Measurements from ENCODE around the gene TMEM42.

The TMEM42 gene

DNA sequence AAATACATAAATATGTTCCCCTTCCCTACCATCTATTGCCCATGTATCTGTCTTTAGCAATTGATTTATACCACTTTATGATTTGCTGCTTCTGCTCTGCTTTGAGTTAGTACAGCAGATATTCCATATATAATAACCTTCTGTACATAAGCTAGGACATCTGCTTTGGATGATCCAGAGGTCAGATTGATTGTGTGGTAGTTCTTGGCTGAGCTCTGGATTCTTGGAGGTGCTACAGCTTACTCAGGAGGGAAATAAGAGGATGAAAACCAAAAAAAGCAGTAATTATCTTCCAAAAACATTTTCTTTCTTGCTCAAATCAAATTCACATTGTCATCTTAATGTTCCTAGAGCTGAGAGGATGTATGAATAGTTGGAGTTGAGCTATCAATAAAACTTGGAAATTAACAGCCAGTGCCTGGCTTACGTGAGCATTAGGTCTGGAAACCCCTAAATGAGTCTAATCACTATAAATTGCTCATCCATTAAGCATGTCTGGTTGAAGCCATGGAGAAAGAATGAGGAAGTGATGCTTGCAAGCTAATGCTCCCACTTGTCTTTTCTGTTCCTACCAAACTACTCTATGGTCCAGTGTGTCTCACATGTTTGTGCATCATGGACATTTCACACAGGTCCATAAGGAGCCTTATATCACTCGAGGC, 36.3 kb upstream of the TMEM42 start:
- DNase-seq (ENCODE audit: low read depth in 1 of 2, low spot score in 1 of 2): no peak
- no peak overlapping the region for H3K4me3 ChIP-seq (replicated peaks; ENCODE audit: insufficient read depth, low read length)
- TF ChIP-seq SPI1 (IDR thresholded peaks at IDR 0.05; ENCODE audit: borderline replicate concordance, low read depth): peak; percentile 67; the same call in 1 of the 2 replicates
- TF ChIP-seq, protein P1, sequence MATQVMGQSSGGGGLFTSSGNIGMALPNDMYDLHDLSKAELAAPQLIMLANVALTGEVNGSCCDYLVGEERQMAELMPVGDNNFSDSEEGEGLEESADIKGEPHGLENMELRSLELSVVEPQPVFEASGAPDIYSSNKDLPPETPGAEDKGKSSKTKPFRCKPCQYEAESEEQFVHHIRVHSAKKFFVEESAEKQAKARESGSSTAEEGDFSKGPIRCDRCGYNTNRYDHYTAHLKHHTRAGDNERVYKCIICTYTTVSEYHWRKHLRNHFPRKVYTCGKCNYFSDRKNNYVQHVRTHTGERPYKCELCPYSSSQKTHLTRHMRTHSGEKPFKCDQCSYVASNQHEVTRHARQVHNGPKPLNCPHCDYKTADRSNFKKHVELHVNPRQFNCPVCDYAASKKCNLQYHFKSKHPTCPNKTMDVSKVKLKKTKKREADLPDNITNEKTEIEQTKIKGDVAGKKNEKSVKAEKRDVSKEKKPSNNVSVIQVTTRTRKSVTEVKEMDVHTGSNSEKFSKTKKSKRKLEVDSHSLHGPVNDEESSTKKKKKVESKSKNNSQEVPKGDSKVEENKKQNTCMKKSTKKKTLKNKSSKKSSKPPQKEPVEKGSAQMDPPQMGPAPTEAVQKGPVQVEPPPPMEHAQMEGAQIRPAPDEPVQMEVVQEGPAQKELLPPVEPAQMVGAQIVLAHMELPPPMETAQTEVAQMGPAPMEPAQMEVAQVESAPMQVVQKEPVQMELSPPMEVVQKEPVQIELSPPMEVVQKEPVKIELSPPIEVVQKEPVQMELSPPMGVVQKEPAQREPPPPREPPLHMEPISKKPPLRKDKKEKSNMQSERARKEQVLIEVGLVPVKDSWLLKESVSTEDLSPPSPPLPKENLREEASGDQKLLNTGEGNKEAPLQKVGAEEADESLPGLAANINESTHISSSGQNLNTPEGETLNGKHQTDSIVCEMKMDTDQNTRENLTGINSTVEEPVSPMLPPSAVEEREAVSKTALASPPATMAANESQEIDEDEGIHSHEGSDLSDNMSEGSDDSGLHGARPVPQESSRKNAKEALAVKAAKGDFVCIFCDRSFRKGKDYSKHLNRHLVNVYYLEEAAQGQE (IDR thresholded peaks at IDR 0.05; ENCODE audit: insufficient replicate concordance, low read depth): no peak
- no peaks in the 10 kb centered on the region for H3K27me3 ChIP-seq (ENCODE audit: insufficient read depth, poor library complexity, severe bottlenecking)
- H3K27ac ChIP-seq (replicated peaks): no peak overlapping the region

DNA sequence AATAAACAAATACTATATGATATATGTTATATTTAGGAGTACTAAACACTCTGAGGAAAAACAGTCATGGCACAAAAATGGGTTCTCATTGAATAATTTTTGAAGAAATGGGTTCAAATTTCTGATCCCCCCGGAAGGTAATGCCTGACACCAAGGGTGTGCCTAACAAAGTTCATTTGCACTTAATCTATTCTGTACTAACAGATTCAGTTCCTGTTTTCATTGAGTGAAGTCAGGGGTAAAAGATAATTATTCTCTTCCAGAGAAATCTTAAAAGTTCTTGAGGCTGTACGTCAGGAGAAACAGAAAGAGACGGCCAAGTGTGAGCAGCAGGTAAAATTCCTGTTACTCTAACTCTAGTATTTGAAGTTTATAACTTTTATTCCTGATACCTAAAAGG, 34.5 kb upstream of the TMEM42 start:
- no peak overlapping the region for H3K27ac ChIP-seq (replicated peaks)
- H3K27me3 ChIP-seq (ENCODE audit: insufficient read depth, poor library complexity, severe bottlenecking): no peaks in the 10 kb centered on the region
- TF ChIP-seq, protein P1 (IDR thresholded peaks at IDR 0.05; ENCODE audit: insufficient replicate concordance, low read depth): no peak
- TF ChIP-seq GABPA (IDR thresholded peaks at IDR 0.05; ENCODE audit: low read depth): no peak
- TF ChIP-seq POLR2AphosphoS5 (IDR thresholded peaks at IDR 0.05; ENCODE audit: low read depth): no peak
- TF ChIP-seq, protein P2, sequence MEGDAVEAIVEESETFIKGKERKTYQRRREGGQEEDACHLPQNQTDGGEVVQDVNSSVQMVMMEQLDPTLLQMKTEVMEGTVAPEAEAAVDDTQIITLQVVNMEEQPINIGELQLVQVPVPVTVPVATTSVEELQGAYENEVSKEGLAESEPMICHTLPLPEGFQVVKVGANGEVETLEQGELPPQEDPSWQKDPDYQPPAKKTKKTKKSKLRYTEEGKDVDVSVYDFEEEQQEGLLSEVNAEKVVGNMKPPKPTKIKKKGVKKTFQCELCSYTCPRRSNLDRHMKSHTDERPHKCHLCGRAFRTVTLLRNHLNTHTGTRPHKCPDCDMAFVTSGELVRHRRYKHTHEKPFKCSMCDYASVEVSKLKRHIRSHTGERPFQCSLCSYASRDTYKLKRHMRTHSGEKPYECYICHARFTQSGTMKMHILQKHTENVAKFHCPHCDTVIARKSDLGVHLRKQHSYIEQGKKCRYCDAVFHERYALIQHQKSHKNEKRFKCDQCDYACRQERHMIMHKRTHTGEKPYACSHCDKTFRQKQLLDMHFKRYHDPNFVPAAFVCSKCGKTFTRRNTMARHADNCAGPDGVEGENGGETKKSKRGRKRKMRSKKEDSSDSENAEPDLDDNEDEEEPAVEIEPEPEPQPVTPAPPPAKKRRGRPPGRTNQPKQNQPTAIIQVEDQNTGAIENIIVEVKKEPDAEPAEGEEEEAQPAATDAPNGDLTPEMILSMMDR (IDR thresholded peaks at IDR 0.05; ENCODE audit: insufficient read depth, low read length): no peak
- no peak for TF ChIP-seq SPI1 (IDR thresholded peaks at IDR 0.05; ENCODE audit: borderline replicate concordance, low read depth)
- DNase-seq (ENCODE audit: low read depth in 1 of 2, low spot score in 1 of 2): no peak
- no peak overlapping the region for H3K4me3 ChIP-seq (replicated peaks; ENCODE audit: insufficient read depth, low read length)

DNA sequence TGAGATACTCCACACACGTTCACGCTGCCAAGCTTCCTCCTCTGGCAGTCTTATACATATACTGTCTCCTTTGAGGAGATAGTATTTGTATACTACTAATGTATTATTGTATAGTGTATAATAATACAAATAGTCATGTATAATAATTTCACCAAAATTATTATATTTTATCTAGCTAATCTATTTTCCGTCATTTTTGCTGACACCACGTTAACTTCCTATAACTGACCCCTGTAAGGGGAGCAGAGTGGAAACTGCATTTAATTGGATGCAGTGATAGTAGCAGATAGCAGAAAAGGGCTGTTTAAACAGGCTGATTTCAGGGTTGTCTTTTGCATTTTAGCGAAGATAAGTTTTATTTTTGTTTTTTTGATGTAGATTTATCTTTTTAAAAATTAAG, 30.5 kb upstream of the TMEM42 start:
- H3K27me3 ChIP-seq (ENCODE audit: insufficient read depth, poor library complexity, severe bottlenecking): no peaks in the 10 kb centered on the region

More for the DNA sequence above, 30.5 kb upstream of the TMEM42 start:
- no peak for DNase-seq (ENCODE audit: low read depth in 1 of 2, low spot score in 1 of 2)
- H3K27ac ChIP-seq (replicated peaks): no peak overlapping the region
- no peak for TF ChIP-seq SPI1 (IDR thresholded peaks at IDR 0.05; ENCODE audit: borderline replicate concordance, low read depth)
- no peak for TF ChIP-seq POLR2AphosphoS5 (IDR thresholded peaks at IDR 0.05; ENCODE audit: low read depth)
- TF ChIP-seq, protein P1 (IDR thresholded peaks at IDR 0.05; ENCODE audit: insufficient replicate concordance, low read depth): no peak
- no peak for TF ChIP-seq GABPA (IDR thresholded peaks at IDR 0.05; ENCODE audit: low read depth)
- TF ChIP-seq, protein P2 (IDR thresholded peaks at IDR 0.05; ENCODE audit: insufficient read depth, low read length): no peak
- H3K4me3 ChIP-seq (replicated peaks; ENCODE audit: insufficient read depth, low read length): no peak overlapping the region

Data from HL-60 (cell line).